PC-9 (cell line): ENCODE results near the gene MISP3.

ENCODE experiments used
- EZH2 ChIP-seq: fragments of 200-600 bp; sonication (generic); IDR thresholded peaks from 2 replicates; pipeline ENCODE4 v1.8.0; 2017; ENCODE audit warnings: antibody characterized with exemption, low read depth
- TF ChIP-seq, protein P1 (sequence below): fragments of 200-600 bp; sonication (generic); conservative IDR thresholded peaks from 2 replicates; pipeline ENCODE4 v1.6.1; 2017; ENCODE audit warnings: mixed run types, antibody characterized with exemption, mild to moderate bottlenecking, moderate library complexity

DNA sequence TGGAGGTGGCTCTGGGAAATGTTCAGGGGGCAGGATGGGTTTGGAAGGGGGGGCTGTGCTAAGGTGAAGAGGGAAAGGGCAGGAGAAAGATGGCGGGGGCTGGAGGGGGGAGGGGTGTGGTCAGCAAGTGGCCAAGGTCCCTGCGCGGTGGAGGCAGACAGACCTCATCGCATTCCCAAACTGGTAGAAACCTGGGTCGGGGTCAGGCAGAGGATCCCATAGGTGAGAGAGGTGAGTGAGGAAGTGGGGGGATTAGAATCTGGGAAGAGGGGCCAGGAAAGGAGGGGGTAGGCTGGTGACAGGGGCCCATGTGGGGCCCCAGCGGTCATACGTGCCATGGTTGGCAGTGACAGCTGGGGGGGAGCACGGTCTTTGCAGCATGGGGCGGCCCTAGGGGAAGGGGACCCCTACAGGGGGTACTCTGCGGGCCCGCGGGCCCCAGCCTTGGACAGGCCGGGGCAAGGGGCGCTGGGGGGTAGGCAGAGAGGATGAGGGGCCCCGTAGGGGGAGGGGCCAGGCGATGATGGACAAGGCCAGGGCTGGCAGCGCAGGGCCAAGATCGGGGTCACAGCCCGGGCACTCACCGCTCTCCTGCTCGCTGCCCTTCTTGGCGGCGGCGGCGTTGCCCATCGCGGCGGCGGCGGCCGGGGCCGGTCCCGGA lies 44.5 kb downstream of the MISP3 start:
- TF ChIP-seq, protein P1, sequence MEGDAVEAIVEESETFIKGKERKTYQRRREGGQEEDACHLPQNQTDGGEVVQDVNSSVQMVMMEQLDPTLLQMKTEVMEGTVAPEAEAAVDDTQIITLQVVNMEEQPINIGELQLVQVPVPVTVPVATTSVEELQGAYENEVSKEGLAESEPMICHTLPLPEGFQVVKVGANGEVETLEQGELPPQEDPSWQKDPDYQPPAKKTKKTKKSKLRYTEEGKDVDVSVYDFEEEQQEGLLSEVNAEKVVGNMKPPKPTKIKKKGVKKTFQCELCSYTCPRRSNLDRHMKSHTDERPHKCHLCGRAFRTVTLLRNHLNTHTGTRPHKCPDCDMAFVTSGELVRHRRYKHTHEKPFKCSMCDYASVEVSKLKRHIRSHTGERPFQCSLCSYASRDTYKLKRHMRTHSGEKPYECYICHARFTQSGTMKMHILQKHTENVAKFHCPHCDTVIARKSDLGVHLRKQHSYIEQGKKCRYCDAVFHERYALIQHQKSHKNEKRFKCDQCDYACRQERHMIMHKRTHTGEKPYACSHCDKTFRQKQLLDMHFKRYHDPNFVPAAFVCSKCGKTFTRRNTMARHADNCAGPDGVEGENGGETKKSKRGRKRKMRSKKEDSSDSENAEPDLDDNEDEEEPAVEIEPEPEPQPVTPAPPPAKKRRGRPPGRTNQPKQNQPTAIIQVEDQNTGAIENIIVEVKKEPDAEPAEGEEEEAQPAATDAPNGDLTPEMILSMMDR, result no peak
- TF ChIP-seq EZH2, result no peak
